ENCODE measurements around the gene SLC1A5. TPM values are rescaled to one million over a fixed set of nuclear protein-coding genes. Genes with fewer than 3 reads are reported as not detected.
"Not testable (repeated sequence)": the region's sequence is repeated elsewhere in the genome, so short reads cannot be mapped to it uniquely, and the experiment has no call there.

SLC1A5 gene
- total RNA-seq, 2 donors from 2014 or later: 88.5 to 145 TPM

GRCh38 chr19:46806656-46807055 lies 18.3 kb upstream of the SLC1A5 start:
- intact Hi-C loops (cut with DNase I, micrococcal nuclease): no loop called here
- no peak for DNase-seq
- ATAC-seq: peak; percentile 26

- ATAC-seq; DNase-seq; intact Hi-C loops (cut with DNase I, micrococcal nuclease): not testable (repeated sequence)
Observed at GRCh38 chr19:46804432-46804831, 16.0 kb upstream of the SLC1A5 start.

- DNase-seq (peak in 1 of 2 donors; percentile 18), ATAC-seq (peak; percentile 83)
- intact Hi-C loops (cut with DNase I, micrococcal nuclease): no loop called here
Observed at GRCh38 chr19:46803555-46803954, 15.2 kb upstream of the SLC1A5 start.

GRCh38 chr19:46802152-46802551 lies 13.8 kb upstream of the SLC1A5 start:
- DNase-seq (no peak), ATAC-seq (no peak)
- intact Hi-C loops (cut with DNase I, micrococcal nuclease): no loop called here

GRCh38 chr19:46798713-46799112 lies 10.3 kb upstream of the SLC1A5 start:
- intact Hi-C loops (cut with DNase I, micrococcal nuclease): no loop called here
- DNase-seq (no peak), ATAC-seq (no peak)

- DNase-seq (no peak), ATAC-seq (no peak)
- intact Hi-C loops (cut with DNase I, micrococcal nuclease): no loop called here
Observed at GRCh38 chr19:46797881-46798280, 9.5 kb upstream of the SLC1A5 start.

- intact Hi-C loops (cut with DNase I, micrococcal nuclease): no loop called here
- DNase-seq (no peak), ATAC-seq (no peak)
Observed at GRCh38 chr19:46791944-46792343, 3.5 kb upstream of the SLC1A5 start.

- intact Hi-C loops (cut with DNase I, micrococcal nuclease): no loop called here
- ATAC-seq (no peak), DNase-seq (no peak)
Observed at GRCh38 chr19:46789371-46789770, 977 bp upstream of the SLC1A5 start.

GRCh38 chr19:46788968-46789338 lies 559 bp upstream of the SLC1A5 start:
- intact Hi-C loops (cut with DNase I, micrococcal nuclease): no loop called here
- DNase-seq: no peak
- no peak for ATAC-seq

GRCh38 chr19:46787331-46788261 lies 798 bp downstream of the SLC1A5 start:
- ATAC-seq: peak; percentile 46
- intact Hi-C loops (cut with DNase I, micrococcal nuclease): no loop called here
- DNase-seq: peak; percentile 69 to 70

GRCh38 chr19:46787040-46787330 lies 1.4 kb downstream of the SLC1A5 start:
- intact Hi-C loops (cut with DNase I, micrococcal nuclease): no loop called here
- no peak for DNase-seq
- ATAC-seq: no peak

GRCh38 chr19:46786236-46787039 lies 2.0 kb downstream of the SLC1A5 start:
- ATAC-seq (peak; percentile 45), DNase-seq (peak; percentile 74 to 84)
- intact Hi-C loops (cut with DNase I, micrococcal nuclease): no loop called here

- intact Hi-C loops (cut with DNase I, micrococcal nuclease): no loop called here
- ATAC-seq (no peak), DNase-seq (no peak)
Observed at GRCh38 chr19:46785980-46786235, 2.5 kb downstream of the SLC1A5 start.

- ATAC-seq (no peak), DNase-seq (peak in 1 of 2 donors; percentile 18)
- intact Hi-C loops (cut with DNase I, micrococcal nuclease): no loop called here
Observed at GRCh38 chr19:46785054-46785979, 3.1 kb downstream of the SLC1A5 start.

- DNase-seq (peak; percentile 84 to 93), ATAC-seq (peak; percentile 68)
- intact Hi-C loops (cut with DNase I, micrococcal nuclease): no loop called here
Observed at GRCh38 chr19:46784262-46785053, 3.9 kb downstream of the SLC1A5 start.

GRCh38 chr19:46783670-46784069 lies 4.7 kb downstream of the SLC1A5 start:
- ATAC-seq: no peak
- DNase-seq: peak in 1 of 2 donors; percentile 23
- intact Hi-C loops (cut with DNase I, micrococcal nuclease): no loop called here

GRCh38 chr19:46782355-46783019 lies 5.9 kb downstream of the SLC1A5 start:
- ATAC-seq (no peak), DNase-seq (no peak)
- intact Hi-C loops (cut with DNase I, micrococcal nuclease): no loop called here
